ENCODE results near the gene DDX27.

Gene DDX27

DNA sequence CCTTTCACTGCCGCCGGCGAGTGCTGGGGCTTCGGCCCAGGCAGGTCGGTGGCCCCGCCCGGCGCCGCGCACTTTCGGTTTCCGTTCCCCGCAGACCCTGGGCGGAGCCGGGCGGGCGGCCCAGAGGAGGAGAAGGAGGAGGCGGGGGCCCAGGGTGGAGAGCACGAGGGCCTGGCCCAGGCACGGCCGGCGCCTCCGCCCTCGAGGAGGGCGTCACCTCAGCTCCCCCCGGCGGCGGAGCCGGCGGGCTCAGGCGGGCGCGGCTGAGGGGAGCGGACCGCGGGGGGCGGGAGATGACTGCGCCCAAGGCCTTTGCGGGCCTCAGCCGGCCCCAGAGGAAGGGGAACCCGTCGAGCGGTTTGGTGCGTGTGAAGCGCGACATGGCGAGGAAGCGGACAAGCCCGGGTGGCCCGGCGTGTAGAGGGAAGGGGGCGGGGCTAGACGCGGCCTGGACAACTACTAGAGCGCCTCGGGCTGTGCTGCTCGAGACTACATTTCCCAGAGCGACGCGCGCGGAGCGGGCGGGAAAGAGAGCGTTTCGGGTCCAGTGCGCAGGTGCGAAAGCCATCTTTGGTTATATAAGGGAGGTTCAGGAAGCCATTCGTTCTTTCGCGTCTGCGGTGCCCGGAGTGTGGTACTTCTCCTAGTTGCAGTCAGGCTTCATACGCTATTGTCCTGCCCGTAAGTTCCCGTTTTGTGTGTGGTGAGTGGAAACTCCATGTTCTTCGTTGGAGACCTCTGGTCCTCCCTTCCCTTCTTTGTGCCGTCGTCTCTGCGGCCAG lies 59.0 kb downstream of the DDX27 start, which contains the start of gene ZNFX1:
TSS of gene ZNFX1 (minus strand) at position 22 of the 782 bp plus-strand sequence. CDS start 2,218 bp downstream, outside the sequence.
- DNase-seq, result peak; percentile 100

DNA sequence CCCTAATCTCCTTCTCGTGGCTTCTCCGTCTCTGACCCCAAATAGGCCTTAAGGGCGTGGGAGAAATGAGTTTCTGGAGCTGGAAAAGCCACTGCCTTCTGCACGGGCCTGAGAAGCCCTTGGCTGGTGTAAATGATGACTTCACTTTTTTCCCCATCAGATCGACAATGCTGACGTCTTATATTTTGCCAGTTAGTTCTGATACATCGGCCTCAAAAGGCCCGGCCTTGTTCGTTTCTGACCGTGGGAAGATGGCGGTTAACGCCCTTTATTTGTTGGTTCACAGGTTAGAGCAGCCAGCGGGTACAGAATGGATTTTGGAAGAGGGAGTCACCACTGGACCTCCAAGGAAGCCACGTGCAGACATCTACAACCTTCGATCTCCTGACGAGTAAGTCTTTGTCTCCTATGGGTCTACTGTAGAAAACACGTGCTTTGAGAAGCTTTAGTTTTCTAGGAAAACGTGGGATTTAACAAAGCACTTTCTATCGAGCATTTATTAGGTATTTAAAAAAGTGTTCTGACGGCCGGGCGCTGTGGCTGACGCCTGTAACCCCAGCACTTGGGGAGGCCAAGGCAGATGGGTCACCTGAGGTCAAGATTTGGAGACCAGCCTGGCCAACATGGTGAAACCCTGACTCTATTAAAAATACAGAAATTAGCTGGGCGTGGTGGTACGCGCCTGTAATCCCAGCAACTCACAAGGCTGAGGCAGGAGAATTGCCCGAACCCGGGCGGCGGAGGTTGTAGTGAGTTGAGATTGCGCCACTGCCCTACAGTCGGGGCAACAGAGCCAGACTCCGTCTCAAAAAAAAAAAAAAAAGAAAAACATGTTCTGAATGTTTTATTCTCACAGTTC lies 59.8 kb downstream of the DDX27 start:
- no peak for DNase-seq

DNA sequence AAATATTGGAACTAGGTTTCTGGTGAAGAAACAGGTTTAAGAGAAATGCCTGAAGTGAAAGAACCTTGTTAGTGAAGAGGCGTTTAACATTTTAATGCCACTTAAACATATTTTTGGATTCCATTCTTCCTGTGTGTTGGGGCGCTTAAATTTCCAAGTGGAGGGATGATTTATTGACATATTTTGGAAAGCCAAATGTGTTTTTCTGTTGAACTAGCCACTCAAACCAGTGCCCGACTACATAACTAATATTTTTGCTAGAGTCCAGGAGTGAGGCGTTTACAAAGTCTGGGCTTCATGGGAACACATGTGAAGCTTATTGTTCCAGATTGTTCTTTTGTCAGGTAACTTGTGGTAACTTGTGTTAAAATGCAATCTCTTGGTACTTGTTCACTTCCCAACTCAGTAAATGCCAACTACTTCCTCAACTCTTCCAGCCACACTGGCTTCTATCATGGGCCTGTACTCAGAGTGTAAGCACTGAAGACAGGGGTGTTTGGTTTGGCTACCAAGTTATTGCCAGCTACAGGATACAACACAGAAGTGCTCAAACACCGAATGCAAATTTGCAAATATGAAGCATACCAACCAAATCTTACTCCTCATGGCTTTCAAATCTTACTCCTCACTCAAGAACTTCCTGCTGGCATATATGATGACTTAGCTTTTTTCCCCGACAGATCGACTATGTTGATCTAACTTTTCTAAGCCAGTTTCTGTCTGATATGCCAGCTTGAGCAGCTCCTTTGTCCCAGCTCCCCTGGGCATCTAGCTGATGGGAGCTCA lies 60.7 kb downstream of the DDX27 start:
- DNase-seq, result no peak

DNA sequence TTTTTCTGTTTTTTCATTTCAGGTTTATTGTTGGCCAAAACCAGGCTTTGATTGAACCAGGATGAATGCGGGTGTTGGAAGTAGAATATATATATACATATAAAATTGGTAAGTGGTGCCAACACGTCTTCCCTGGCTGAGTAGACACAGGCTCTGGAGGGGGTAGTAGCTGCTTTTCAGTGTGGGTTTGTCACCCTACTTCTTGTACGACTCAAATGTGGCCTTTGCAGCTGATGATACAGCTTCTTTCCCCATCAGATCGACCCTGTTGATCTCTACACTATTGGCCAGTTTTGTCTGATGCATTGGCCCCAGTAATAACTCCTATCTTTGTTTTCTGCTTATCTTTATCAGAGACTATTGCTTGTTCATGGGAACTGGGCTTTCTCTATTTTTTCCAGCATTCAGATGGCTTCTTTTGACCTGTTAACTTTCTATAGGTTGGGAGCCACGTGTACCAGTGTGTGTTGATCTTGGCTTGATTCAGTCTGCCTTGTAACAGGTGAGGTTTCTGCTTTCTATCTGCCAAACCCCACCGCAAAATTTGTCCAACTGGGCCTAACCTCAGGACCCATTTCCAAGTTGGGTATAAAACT lies 61.3 kb downstream of the DDX27 start:
- DNase-seq, result no peak

DNA sequence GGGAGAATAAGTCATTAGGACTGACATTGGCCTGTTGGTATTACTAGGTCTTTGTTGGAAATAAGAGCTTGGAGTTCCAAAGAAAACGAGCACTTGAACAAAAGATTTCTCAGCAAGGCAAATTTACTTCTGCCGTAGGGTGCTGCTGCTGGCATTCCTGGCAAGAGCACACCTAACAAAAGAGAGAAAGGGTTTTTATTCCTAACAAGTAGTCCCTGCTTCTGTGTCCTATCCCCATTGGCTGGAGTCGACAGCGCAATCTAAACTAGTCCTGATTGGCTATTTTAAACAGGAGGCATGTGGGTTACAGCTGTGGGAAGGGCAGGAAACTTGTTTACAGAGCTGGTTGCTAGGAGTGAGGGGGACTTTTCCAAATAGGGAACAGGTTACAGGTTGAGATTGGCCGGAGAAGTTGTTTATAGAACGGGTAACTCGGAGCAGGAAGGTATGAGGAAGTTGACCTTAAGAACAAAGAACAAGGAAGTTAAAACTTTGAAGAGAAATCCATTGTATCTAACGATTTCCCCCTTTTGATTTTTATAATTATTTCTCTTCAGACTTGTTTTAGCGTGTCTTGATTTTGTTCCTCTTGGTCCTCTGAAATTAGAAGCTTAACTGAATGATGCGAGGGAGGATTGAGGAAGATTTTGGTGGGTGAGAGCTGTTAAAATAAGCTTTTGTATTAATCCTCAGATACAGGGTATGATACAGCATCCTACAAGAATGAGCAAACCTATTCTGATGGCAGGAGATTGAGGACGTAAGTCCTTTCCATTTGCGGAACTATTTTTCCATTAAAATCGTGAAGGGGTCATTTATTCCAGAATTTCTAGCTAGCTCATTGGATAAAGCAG lies 62.1 kb downstream of the DDX27 start:
- DNase-seq, result no peak

DNA sequence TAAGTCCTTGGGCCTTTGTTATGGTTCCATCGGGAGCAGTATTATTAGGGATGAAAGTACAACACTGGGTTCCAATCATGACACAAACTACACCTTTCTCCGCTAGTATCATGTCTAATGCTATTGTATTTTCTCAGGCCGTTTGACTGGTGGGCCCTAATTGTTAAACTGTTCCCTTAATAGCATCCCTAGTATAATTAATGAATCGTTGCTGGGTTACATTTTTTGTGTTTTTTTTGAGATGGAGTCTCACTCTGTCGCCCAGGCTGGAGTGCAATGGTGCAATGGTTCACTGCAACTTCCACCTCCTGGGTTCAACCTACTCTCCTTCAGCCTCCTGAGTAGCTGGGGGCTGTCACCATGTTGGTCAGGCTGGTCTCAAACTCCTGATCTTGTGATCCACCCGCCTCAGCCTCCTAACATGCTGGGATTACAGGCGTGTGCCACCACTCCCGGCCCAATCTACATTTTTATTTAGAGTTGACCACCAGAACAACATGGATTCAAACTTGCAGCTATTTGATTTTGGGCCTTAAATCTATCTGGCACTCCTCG lies 62.8 kb downstream of the DDX27 start:
- no peak for DNase-seq

DNA sequence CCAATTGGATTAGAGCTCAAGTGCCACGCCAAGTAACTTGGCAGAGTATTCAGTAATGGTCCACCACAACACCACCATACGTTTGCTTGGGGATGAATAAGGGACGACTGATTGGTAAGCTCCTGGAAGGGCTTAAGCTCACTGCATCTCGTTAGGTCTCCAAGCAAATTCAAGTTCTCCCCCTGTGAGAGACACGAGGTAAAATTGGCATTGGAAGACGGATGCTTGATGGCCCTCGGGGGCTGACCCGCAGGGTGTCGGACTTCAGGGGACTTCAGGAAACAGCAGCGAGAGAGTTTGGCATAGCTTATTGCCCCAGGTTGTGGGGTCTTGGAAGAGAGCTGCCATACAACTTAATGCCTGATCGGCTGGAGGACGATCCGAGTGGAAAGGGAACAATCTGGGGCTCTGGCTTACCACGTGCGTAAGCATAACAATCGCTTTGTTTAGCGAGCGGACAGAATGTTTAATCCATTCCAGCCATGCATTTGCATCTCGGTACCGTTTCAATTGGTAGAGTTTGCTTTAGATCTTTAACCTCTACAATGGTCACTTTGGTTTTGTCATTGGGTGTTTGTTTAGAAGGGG lies 63.5 kb downstream of the DDX27 start:
- DNase-seq, result no peak

DNA sequence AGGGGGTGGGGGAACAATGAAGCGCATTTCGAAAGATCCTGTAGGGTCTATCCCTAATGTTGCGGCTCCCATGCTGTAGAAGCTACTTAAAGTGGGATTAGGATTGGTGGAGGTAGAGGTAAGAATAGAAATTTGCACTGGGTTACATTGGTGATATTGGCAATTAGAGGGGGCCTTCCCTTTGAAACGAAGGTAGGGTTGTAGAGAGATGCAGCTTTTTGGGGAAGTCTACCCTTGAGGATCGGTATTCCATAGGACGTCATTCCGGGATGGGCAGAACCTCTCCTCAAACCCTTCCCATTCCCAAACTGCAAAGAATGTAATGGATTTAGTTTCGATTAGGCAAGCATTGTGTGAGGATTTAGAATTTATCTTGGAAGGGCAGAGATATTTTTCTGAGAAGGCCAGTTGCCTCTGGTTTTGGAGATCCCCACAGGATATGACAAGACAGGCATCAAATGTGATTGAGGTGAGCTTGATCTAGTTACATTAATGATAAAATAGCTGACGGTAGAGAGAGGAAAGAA lies 64.0 kb downstream of the DDX27 start:
- DNase-seq, result no peak

DNA sequence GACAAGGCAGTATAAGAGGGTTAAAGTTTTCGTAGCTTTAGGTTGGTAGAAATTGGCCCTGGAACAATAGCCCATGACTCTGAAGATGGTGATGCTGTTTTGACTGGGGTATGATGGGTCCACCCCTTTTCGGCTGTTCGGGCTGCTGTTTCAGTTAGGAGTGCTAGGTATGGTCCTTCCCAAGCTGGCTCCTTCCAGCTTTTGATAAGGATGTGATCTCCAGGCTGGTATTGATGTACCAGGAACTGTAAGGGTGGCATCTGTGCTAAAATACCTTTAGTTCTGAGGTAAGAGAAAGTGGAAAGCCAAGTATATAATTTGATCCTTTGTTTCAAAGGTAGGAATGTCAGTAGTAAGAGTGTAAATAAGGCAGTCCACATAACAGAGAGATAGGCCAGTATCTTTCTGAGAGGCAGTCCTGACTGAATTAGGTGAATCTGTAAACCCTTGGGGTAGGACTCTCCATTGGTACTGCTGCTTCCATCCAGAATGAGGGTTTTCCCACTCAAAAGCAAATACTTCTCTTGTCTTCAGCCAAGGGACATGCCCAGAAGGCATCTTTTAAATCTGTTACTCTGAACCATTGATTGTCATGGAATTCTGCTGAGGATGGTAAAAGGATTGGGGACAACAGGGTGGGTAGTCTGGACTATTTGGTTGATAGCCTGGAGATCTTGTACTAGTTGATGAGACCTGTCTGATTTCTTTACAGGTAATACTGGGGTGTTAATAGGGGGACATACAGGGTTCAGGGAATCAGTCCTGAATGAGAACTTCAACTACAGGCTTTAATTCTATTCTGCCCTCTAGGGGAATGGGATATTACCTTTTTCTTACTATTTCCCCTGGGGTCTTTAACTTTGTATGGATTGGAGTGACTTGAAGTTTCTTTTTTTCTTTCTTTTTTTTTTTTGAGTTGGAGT lies 64.7 kb downstream of the DDX27 start:
- no peak for DNase-seq

DNA sequence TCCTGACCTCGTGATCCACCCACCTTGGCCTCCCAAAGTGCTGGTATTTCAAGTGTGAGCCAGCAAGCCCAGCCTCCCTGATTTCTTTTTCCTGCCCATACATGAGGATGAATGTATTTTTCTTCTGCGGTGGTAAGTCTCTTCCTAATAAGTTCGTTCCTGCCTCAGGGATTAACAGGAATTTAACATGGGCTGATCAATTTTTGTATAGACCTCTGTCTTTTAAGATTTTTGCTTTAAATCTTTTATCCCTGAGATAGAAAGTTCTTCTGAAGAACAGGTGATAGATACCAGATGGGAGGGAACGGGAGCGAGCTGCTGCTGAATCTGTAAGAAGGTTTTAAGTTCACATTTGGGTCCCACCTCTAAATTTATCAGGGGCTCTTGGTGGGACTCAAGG lies 65.6 kb downstream of the DDX27 start:
- DNase-seq, result no peak

DNA sequence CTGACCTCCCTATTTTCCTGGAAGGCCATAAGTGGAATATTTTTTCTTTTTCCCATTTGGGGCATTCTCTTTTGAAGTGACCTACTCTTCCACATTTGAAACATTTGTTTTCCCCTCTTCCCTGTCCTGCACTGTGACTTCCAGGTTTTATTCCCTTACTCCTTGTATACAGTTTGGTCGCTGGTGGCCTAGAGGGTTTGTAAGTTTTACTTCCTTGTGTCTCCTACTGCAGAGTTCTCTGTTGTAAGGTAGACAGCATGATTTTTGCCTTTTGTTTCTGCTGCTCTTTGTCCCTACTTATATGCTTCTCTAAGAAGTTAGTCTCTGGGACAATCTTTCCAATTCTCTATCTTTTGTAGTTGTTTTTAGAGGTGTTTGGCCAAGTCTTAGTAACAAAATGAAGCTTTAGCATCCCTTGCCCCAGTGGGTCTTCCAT lies 66.0 kb downstream of the DDX27 start:
- DNase-seq, result no peak

DNA sequence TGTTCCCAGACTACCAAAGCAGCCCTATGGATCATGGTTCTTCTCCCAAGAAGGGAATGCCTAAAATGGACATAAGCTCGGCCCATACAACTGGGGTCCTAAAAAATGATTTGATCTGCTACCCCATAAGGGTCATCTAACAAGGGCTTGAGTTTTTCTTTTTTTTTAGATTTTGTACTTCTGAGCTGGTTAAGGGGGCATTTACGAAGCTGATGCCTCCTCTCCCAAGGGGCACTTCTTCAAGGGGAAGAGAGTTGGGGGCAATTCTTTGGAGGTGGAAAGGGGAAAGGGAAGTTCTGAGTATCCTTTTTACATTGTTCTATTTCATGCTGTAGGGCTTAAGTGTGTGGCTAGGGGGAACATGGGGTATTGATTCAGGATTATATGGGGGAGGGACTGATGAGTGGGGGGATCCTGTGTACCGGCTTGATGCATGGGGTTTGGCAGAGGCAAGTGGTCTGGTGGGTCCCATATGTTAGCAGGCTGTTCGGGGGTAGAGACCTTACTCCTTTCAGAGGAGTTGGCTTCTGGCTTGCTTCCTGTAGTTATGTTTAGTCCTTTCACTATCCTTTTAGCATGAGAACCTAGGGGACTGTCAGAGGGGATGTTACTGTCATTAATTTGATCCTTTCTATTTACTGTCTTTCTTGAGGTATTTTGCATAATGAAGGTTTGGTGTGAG lies 66.7 kb downstream of the DDX27 start:
- no peak for DNase-seq

DNA sequence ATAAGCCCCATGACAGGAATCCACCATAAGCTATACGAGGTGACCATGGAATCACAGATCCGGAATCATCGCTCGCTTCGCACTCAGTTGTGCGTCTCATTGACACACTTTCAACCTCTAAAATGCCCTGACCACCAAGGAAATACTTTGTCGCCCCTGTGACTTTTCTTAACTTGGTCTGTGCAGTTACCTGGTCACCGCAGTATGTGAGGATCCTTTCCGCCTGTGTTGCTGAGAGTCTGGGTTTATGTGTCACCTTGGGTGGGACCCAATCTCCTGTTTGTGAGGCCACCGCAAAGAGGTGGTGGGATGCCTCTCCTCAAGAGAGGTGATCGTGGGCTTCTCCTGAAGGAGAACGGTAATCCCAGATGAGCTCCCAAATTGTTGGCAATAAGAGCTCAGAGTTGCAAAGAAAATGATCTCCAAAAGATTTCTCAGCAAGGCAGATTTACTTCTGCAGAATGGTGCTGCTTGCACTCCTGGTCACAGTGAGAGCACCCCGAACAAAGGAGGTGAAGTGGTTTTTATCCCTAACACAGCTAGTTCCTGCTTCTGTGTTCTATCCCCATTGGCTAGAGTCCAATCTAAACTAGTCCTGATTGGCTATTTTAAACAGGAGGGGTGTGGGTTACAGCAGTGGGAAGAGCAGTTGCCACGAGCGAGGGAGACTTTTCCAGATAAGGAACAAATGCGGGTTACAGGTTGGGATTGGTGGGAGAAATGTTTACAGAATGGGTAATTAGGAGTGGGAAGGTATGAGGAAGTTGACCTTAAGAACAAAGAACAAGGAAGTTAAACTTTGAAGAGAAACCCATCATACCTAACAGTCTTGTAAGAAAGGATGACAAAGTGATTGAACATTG lies 67.7 kb downstream of the DDX27 start:
- DNase-seq, result no peak

DNA sequence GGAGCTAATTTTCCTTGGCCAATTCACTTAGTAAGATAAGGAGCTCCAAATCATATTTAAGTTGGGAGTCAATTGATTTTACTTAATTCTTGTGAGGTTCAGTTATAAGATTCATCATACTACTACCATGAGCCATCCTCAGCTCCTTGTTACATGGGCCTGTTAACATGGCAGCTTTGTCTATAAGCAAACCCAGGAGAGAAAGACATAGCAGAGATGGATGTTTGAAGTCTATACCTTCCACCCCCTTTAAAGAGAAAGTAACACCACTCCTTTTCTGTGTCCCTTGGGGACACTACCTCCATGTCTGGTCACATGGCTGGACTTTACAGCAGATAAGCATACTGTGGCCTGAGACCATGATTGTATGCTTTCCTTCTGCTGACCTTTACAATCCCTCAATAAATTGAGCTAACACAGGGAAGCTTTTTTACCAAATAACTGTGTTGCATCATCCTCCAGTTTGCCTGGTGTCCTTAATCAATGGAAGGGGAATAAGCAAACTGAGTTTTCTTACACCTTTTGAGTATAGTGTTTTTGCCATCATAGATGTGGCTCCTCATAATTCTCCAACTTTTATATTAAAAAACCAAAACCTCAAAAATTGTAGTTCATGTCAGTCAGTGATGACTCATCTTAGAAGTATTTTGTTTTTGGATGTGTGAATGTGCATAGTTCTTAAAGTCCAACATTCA lies 68.5 kb downstream of the DDX27 start:
- no peak for DNase-seq

DNA sequence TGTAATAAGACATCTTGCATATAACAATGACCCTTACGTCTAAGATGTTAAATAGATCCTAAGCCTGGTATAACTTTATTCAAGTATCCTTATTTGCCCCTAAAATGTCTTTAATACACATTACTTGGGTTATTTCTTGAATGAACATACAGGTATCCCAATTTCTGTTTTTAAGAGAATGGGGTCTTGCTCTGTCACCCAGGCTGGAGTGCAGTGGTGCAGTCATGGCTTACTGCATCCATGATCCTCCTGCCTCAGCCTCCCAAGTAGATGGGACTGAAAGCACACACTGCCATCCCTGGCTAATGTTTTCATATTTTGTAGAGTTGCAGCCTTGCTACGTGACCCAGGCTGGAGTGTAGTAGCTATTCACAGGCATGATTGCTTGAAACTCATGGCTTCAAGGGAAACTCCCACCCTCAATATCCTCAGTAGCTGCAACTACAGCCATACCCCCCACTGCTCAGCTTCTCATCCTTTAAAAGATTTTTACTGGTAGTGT lies 69.1 kb downstream of the DDX27 start:
- DNase-seq, result no peak

Data from right kidney (tissue), 1 donor.